Mesodermal cell (in vitro differentiated cells): Measurements from ENCODE around the gene PAK6.

Source experiments
- H3K27ac ChIP-seq: 2 replicates; pipeline ENCODE4 v1.7.0; 2013; ENCODE audit warnings: mild to moderate bottlenecking, low read depth, low read length, moderate library complexity; ENCODE audit not compliant: severe bottlenecking
- H3K36me3 ChIP-seq: 2 replicates; pipeline ENCODE4 v1.7.1; 2013; ENCODE audit warnings: mild to moderate bottlenecking, low read length, moderate library complexity; ENCODE audit not compliant: control insufficient read depth, insufficient read depth
- H3K4me1 ChIP-seq: one replicate; pipeline ENCODE4 v1.7.1; 2013; ENCODE audit warnings: mild to moderate bottlenecking, low read length; ENCODE audit not compliant: insufficient read depth, control insufficient read depth, poor library complexity, severe bottlenecking
- H3K4me3 ChIP-seq: 2 replicates; pipeline ENCODE4 v1.7.0; 2013; ENCODE audit warnings: low read length, control low read depth, mild to moderate bottlenecking; ENCODE audit not compliant: insufficient read depth, poor library complexity, severe bottlenecking; ENCODE audit errors: extremely low read depth
- H3K9me3 ChIP-seq: 2 replicates; pipeline ENCODE4 v1.7.1; 2013; ENCODE audit warnings: mild to moderate bottlenecking, low read length, moderate library complexity; ENCODE audit not compliant: control insufficient read depth
- WGBS, 2 experiments: methylation state at CpG; one replicate each; pipeline ENCODE4 v1.1.5; 2013; ENCODE audit warnings: missing lambda C conversion rate in 2 of 2; ENCODE audit not compliant: insufficient coverage in 2 of 2; 5-methylcytosine and 5-hydroxymethylcytosine counted together

Gene PAK6

GRCh38 chr15:40270246-40270995 lies 31.6 kb downstream of the PAK6 start:
- Histone ChIP-seq H3K4me1 (peaks cover 24% of the 10 kb centered on the region), H3K9me3 (no peaks in the 10 kb centered on the region), H3K4me3 (no peak overlapping the region), H3K27ac (no peak overlapping the region), H3K36me3 (no peaks in the 10 kb centered on the region)
- WGBS, 2 experiments, result 83% methylated on average over 7 to 10 of the region's 11 CpGs

GRCh38 chr15:40271685-40272484 lies 33.0 kb downstream of the PAK6 start:
- WGBS, 2 experiments, result 88 to 89% methylated on average over 22 to 25 of the region's 25 CpGs
- H3K9me3 ChIP-seq, result no peaks in the 10 kb centered on the region
- peaks cover 12% of the 10 kb centered on the region for H3K4me1 ChIP-seq
- no peak overlapping the region for H3K4me3 ChIP-seq
- H3K36me3 ChIP-seq, result no peaks in the 10 kb centered on the region
- no peak overlapping the region for H3K27ac ChIP-seq

DNA sequence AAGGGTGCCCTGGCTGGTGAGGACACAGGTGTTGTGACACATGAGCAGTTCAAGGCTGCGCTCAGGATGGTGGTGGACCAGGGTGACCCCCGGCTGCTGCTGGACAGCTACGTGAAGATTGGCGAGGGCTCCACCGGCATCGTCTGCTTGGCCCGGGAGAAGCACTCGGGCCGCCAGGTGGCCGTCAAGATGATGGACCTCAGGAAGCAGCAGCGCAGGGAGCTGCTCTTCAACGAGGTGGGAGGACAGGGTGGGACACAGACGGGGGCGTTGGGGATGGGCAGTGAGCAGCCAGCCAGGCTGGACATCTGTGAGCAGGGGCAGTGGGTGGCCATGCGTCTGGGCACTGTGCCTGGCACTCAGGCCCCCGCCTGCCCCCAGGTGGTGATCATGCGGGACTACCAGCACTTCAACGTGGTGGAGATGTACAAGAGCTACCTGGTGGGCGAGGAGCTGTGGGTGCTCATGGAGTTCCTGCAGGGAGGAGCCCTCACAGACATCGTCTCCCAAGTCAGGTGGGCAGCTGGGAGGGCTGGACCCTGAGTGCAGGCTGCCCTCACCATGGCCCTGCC lies 33.7 kb downstream of the PAK6 start:
- Histone ChIP-seq H3K27ac (no peak overlapping the region), H3K4me3 (no peak overlapping the region), H3K9me3 (no peaks in the 10 kb centered on the region), H3K36me3 (no peaks in the 10 kb centered on the region), H3K4me1 (peaks cover 8% of the 10 kb centered on the region)
- 83 to 89% methylated on average over 20 of the region's 20 CpGs for WGBS, 2 experiments

- Histone ChIP-seq H3K27ac (no peak overlapping the region), H3K9me3 (no peaks in the 10 kb centered on the region), H3K4me1 (peaks cover 5% of the 10 kb centered on the region), H3K36me3 (no peaks in the 10 kb centered on the region), H3K4me3 (no peak overlapping the region)
- 87 to 90% methylated on average over 9 of the region's 9 CpGs for WGBS, 2 experiments
Measured at GRCh38 chr15:40273428-40273827, 34.6 kb downstream of the PAK6 start.

DNA sequence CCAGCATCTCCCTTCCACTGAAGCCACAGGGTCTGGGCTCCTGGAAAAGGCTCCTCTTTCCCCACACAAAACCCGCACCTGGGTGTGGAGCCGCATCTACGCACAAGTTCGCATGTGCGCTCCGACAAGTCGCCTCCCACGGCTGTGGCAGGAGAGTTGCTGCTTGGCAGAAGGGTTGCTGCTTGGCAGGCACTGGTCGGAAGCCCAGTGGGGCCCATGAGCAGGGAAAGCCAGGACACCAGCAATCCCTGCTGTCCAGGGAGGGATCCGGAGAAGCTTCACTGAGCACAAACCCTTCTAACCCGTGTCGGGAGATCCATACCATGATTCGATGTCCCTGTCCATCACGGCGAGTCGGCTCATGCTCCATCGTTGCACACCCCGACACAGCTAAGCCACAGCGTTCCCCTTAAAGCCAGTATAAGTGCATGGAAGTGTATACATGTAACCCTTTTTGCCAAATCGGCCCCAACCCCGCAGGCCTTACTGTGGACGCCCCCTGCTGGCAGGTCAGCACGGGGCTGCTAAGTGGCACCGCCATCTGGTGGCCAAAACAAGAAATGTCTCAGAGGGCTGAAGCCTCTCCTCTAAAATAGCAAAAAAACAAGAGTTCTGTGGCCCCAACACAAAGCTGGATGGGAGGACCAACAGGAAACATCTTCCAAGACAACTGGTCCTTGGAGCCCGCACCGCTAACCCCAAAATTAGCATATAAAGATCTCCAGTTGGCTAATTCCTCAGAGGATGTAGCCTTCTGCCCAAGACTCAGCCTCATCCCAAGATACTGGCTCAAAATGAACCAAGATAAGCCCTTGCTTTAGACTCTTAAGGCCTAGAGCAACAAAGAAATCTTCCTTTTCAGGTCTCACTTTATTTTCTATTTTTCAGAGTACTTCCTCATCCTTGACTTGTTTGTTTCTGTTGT lies 35.7 kb downstream of the PAK6 start:
- Histone ChIP-seq H3K4me3 (no peak overlapping the region), H3K27ac (no peak overlapping the region), H3K36me3 (no peaks in the 10 kb centered on the region), H3K4me1 (peaks cover 5% of the 10 kb centered on the region), H3K9me3 (no peaks in the 10 kb centered on the region)
- 60 to 66% methylated on average over 24 to 25 of the region's 26 CpGs for whole genome bisulfite sequencing, 2 experiments

DNA sequence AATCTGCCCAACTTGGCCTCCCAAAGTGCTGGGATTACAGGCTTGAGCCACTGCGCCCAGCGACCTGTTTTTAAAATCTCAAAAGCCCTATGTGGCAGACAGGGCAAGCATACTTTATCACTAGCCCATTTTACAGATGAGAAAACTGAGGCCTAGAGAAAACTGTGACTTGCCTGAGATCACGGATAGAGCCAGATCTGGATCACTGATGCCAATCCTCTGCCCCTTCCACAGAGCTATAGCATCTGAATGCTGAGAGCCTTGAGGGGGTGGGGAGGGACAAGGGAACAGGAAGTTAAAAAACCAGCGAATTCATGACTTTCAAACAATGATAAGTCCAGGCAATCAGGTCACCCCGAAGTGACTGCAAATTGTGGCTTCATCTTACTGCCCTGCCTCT lies 36.7 kb downstream of the PAK6 start:
- H3K9me3 ChIP-seq, result no peaks in the 10 kb centered on the region
- H3K4me1 ChIP-seq, result peaks cover 5% of the 10 kb centered on the region
- no peak overlapping the region for H3K4me3 ChIP-seq
- 87 to 89% methylated on average over 4 of the region's 5 CpGs for WGBS, 2 experiments
- no peaks in the 10 kb centered on the region for H3K36me3 ChIP-seq
- no peak overlapping the region for H3K27ac ChIP-seq

GRCh38 chr15:40275954-40276353 lies 37.1 kb downstream of the PAK6 start:
- no peaks in the 10 kb centered on the region for H3K9me3 ChIP-seq
- H3K36me3 ChIP-seq, result no peaks in the 10 kb centered on the region
- WGBS, 2 experiments, result 87 to 92% methylated on average over 7 of the region's 7 CpGs
- H3K4me1 ChIP-seq, result peaks cover 5% of the 10 kb centered on the region
- no peak overlapping the region for H3K4me3 ChIP-seq
- no peak overlapping the region for H3K27ac ChIP-seq

GRCh38 chr15:40276927-40277326 lies 38.1 kb downstream of the PAK6 start:
- Histone ChIP-seq H3K4me3 (no peak overlapping the region), H3K27ac (no peak overlapping the region), H3K36me3 (no peaks in the 10 kb centered on the region), H3K9me3 (no peaks in the 10 kb centered on the region), H3K4me1 (peaks cover 5% of the 10 kb centered on the region)
- 89 to 93% methylated on average over 4 of the region's 4 CpGs for WGBS, 2 experiments

- Histone ChIP-seq H3K4me3 (no peak overlapping the region), H3K27ac (no peak overlapping the region), H3K36me3 (no peaks in the 10 kb centered on the region), H3K9me3 (no peaks in the 10 kb centered on the region), H3K4me1 (peaks cover 5% of the 10 kb centered on the region)
- WGBS, 2 experiments, result 92% methylated on average over 5 to 9 of the region's 16 CpGs
Measured at GRCh38 chr15:40277471-40277870, 38.6 kb downstream of the PAK6 start.

GRCh38 chr15:40278026-40278425 lies 39.2 kb downstream of the PAK6 start:
- peaks cover 6% of the 10 kb centered on the region for H3K4me1 ChIP-seq
- H3K36me3 ChIP-seq, result no peaks in the 10 kb centered on the region
- H3K4me3 ChIP-seq, result no peak overlapping the region
- no peak overlapping the region for H3K27ac ChIP-seq
- no peaks in the 10 kb centered on the region for H3K9me3 ChIP-seq
- 89 to 91% methylated on average over 7 to 8 of the region's 10 CpGs for WGBS, 2 experiments
